Peyer's patch (tissue), 4 donors: ENCODE data around the gene TMEFF2.

Experiments
- CTCF ChIP-seq, 6 experiments: fragments of 450-650 bp in 4 of 6; fragments of 200-600 bp in 2 of 6; sonication (generic) in 1 of 6; IDR thresholded peaks; one replicate each; pipeline ENCODE4 v1.5.1; 2017 to 2019; ENCODE audit warnings: antibody characterized with exemption in 6 of 6, mild to moderate bottlenecking in 3 of 6, moderate library complexity in 1 of 6
- POLR2A ChIP-seq, 2 donors: fragments of 450-650 bp; IDR thresholded peaks; one replicate each; pipeline ENCODE4 v1.5.1; 2017; ENCODE audit warnings: antibody characterized with exemption in 2 of 2, mild to moderate bottlenecking in 2 of 2, moderate library complexity in 2 of 2

GRCh38 chr2:191983186-191983585, 211.5 kb downstream of the TMEFF2 start:
- TF ChIP-seq CTCF (IDR thresholded peaks at IDR 0.05): no peak
- TF ChIP-seq POLR2A (IDR thresholded peaks at IDR 0.05): no peak
